SK-N-SH (cell line): ENCODE measurements around the gene EVC. TPM values are rescaled to one million over a fixed set of nuclear protein-coding genes. Genes with fewer than 3 reads are reported as not detected.

Experiments used
- CTCF ChIA-PET: fragments of 300-600, 350-600 bp; formaldehyde crosslinking; extraction: SDS; loops from one replicate; lab custom pipeline; 2021; lab: Yijun Ruan, JAX
- POLR2A ChIA-PET: fragments of 350-600 bp; sonication (Branson Sonifier 250); formaldehyde crosslinking; extraction: SDS; loops from one replicate; lab custom pipeline; 2020; ENCODE audit warnings: antibody characterized with exemption, inconsistent platforms; lab: Yijun Ruan, JAX
- DNase-seq: peaks from one replicate; pipeline ENCODE4 v3.0.0; 2012
- H2AFZ ChIP-seq: fragments of 200-600 bp; sonication (generic); 2 replicates; pipeline ENCODE4 v1.8.1; 2016; ENCODE audit warnings: antibody characterized with exemption, mild to moderate bottlenecking, low read depth
- H3F3A ChIP-seq: fragments of 200-600 bp; sonication (generic); replicated peaks from 2 replicates; pipeline ENCODE3; 2016; ENCODE audit warnings: antibody characterized with exemption, mild to moderate bottlenecking; ENCODE audit not compliant: insufficient read depth
- H3K27ac ChIP-seq, 2 experiments: fragments of 200-500 bp in 1 of 2; fragments of 200-600 bp in 1 of 2; sonication (Bioruptor generic) in 1 of 2; sonication (generic), shearing (Covaris generic) in 1 of 2; 2 replicates each; pipeline versions ENCODE4 v1.5.1 to v1.6.1; 2014 to 2016; ENCODE audit warnings: low read depth in 2 of 2, inconsistent platforms in 1 of 2, low read length in 1 of 2, mild to moderate bottlenecking in 1 of 2, mixed read lengths in 1 of 2
- H3K27me3 ChIP-seq: fragments of 200-600 bp; sonication (generic), shearing (Covaris generic); 2 replicates; pipeline ENCODE4 v1.6.1; 2016; ENCODE audit warnings: mixed run types; ENCODE audit not compliant: insufficient read depth
- H3K36me3 ChIP-seq, 2 experiments: fragments of 200-500 bp in 1 of 2; fragments of 200-600 bp in 1 of 2; sonication (Bioruptor generic) in 1 of 2; sonication (generic) in 1 of 2; replicated peaks in 1 of 2; 2 replicates each; pipeline versions ENCODE3 to v1.5.1; 2014 to 2016; ENCODE audit warnings: low read length in 1 of 2, mild to moderate bottlenecking in 1 of 2; ENCODE audit not compliant: insufficient read depth in 2 of 2, control insufficient read depth in 1 of 2
- H3K4me1 ChIP-seq, 2 experiments: fragments of 200-500 bp in 1 of 2; fragments of 200-600 bp in 1 of 2; sonication (Bioruptor generic) in 1 of 2; sonication (generic), shearing (Covaris generic) in 1 of 2; 2 replicates each; pipeline versions ENCODE4 v1.5.1 to v1.6.1; 2014 to 2016; ENCODE audit warnings: low read depth in 1 of 2, low read length in 1 of 2, mixed run types in 1 of 2; ENCODE audit not compliant: insufficient read depth in 2 of 2, control insufficient read depth in 1 of 2
- H3K4me2 ChIP-seq: fragments of 200-600 bp; sonication (generic), shearing (Covaris generic); 2 replicates; pipeline ENCODE4 v1.6.1; 2017; ENCODE audit warnings: mixed run types
- H3K4me3 ChIP-seq, 2 experiments: fragments of 200-500 bp in 1 of 2; fragments of 200-600 bp in 1 of 2; sonication (Bioruptor generic) in 1 of 2; sonication (generic), shearing (Covaris generic) in 1 of 2; 2 replicates each; pipeline versions ENCODE4 v1.5.1 to v1.8.1; 2014 to 2016; ENCODE audit warnings: low read depth in 2 of 2, inconsistent platforms in 1 of 2, low read length in 1 of 2, mild to moderate bottlenecking in 1 of 2, mixed read lengths in 1 of 2, moderate library complexity in 1 of 2
- H3K79me2 ChIP-seq: fragments of 200-600 bp; sonication (generic); 2 replicates; pipeline ENCODE4 v1.8.1; 2017; ENCODE audit warnings: mild to moderate bottlenecking; ENCODE audit not compliant: insufficient read depth
- H3K9ac ChIP-seq: fragments of 200-600 bp; sonication (generic); 2 replicates; pipeline ENCODE4 v1.6.1; 2017; ENCODE audit warnings: mixed run types
- H3K9me2 ChIP-seq: fragments of 200-600 bp; sonication (generic); 2 replicates; pipeline ENCODE4 v1.6.1; 2017; ENCODE audit warnings: mixed run types
- H3K9me3 ChIP-seq: fragments of 200-600 bp; sonication (generic); 2 replicates; pipeline ENCODE4 v1.6.1; 2017; ENCODE audit warnings: mixed run types, mild to moderate bottlenecking, moderate library complexity
- H4K20me1 ChIP-seq: fragments of 200-600 bp; sonication (generic); 2 replicates; pipeline ENCODE4 v1.6.1; 2017; ENCODE audit warnings: mild to moderate bottlenecking, mixed run types; ENCODE audit not compliant: insufficient read depth
- CTCF ChIP-seq: fragments of 200-600 bp; sonication (generic); IDR thresholded peaks from 2 replicates; pipeline ENCODE4 v1.6.1; 2017; ENCODE audit warnings: antibody characterized with exemption, mild to moderate bottlenecking, moderate library complexity
- EP300 ChIP-seq, 2 experiments: IDR thresholded peaks; 2 replicates each; pipeline versions ENCODE4 v1.4.0 to v1.6.1; 2012; ENCODE audit warnings: borderline replicate concordance in 1 of 2, low read depth in 1 of 2, low read length in 1 of 2
- EZH2phosphoT487 ChIP-seq: fragments of 200-600 bp; sonication (generic); IDR thresholded peaks from 2 replicates; pipeline ENCODE4 v1.6.1; 2017; ENCODE audit warnings: low read depth, mixed run types, mild to moderate bottlenecking, antibody characterized with exemption, moderate library complexity, borderline replicate concordance
- FOSL2 ChIP-seq: IDR thresholded peaks from 2 replicates; pipeline ENCODE4 v1.4.0; 2012; ENCODE audit warnings: low read depth, mild to moderate bottlenecking, moderate library complexity, borderline replicate concordance
- FOXJ3 ChIP-seq: sonication (generic); formaldehyde crosslinking; IDR thresholded peaks from 2 replicates; pipeline ENCODE4 v1.5.1; 2020; ENCODE audit warnings: mild to moderate bottlenecking, missing genetic modification reagents
- FOXM1 ChIP-seq: IDR thresholded peaks from 2 replicates; pipeline ENCODE4 v1.4.0; 2012; ENCODE audit warnings: low read depth, mild to moderate bottlenecking
- JUND ChIP-seq: IDR thresholded peaks from 2 replicates; pipeline ENCODE4 v1.4.0; 2012
- MAX ChIP-seq: IDR thresholded peaks from 2 replicates; pipeline ENCODE4 v1.4.0; 2012; ENCODE audit warnings: low read depth
- NRF1 ChIP-seq: IDR thresholded peaks from 2 replicates; pipeline ENCODE4 v1.6.1; 2012; ENCODE audit warnings: low read depth, mild to moderate bottlenecking, low read length
- RAD21 ChIP-seq: IDR thresholded peaks from 2 replicates; pipeline ENCODE4 v1.6.1; 2012; ENCODE audit warnings: mild to moderate bottlenecking, low read length
- RCOR1 ChIP-seq: fragments of 150-350 bp; IDR thresholded peaks from 2 replicates; pipeline ENCODE4 v1.6.1; 2017; ENCODE audit warnings: antibody characterized with exemption, low read length
- RXRA ChIP-seq: IDR thresholded peaks from 2 replicates; pipeline ENCODE4 v1.4.0; 2012; ENCODE audit warnings: low read depth, mild to moderate bottlenecking, borderline replicate concordance
- SIN3A ChIP-seq: IDR thresholded peaks from 2 replicates; pipeline ENCODE4 v1.6.1; 2012; ENCODE audit warnings: low read depth, mild to moderate bottlenecking, low read length, moderate library complexity, borderline replicate concordance
- TCF12 ChIP-seq: IDR thresholded peaks from 2 replicates; pipeline ENCODE4 v1.4.0; 2012
- TEAD4 ChIP-seq: IDR thresholded peaks from 2 replicates; pipeline ENCODE4 v1.4.0; 2012; ENCODE audit warnings: mild to moderate bottlenecking, borderline replicate concordance; ENCODE audit not compliant: insufficient read depth
- USF1 ChIP-seq: IDR thresholded peaks from 2 replicates; pipeline ENCODE4 v1.4.0; 2012; ENCODE audit warnings: low read depth, borderline replicate concordance
- USF2 ChIP-seq: fragments of 150-350 bp; IDR thresholded peaks from 2 replicates; pipeline ENCODE4 v1.6.1; 2017; ENCODE audit warnings: antibody characterized with exemption, low read length, low read depth, borderline replicate concordance
- WGBS: methylation state at CpG from one replicate; pipeline ENCODE4 v1.1.6; 2017; ENCODE audit warnings: low lambda C conversion rate; 5-methylcytosine and 5-hydroxymethylcytosine counted together
- polyA plus RNA-seq, 3 experiments: library from polyadenylated mRNA; depleted of rRNA; stranded (reverse); fragments of >200 nt; gene quantifications; 2 replicates each; pipeline ENCODE4 v1.2.3, GENCODE V29; 2012
- TF ChIP-seq, protein P1 (sequence below): fragments of 150-350 bp; IDR thresholded peaks from 2 replicates; pipeline ENCODE4 v1.6.1; 2016; ENCODE audit warnings: mild to moderate bottlenecking, low read depth, low read length

EVC gene
- polyA plus RNA-seq, 1 of the 3 experiments (the other 2 are of a cell fraction): 3.8 TPM

- no peak for DNase-seq
- Histone ChIP-seq H3K36me3 (peaks cover 13 to 21% of the 10 kb centered on the region in 2 experiments), H3F3A (peaks cover 13% of the 10 kb centered on the region), H3K9me3 (no peaks in the 10 kb centered on the region), H3K9me2 (no peaks in the 10 kb centered on the region), H3K4me2 (no peak overlapping the region), H3K79me2 (no peaks in the 10 kb centered on the region), H3K27me3 (no peaks in the 10 kb centered on the region), H3K4me3 (no peak overlapping the region), H2AFZ (no peak overlapping the region), H3K27ac (peak overlapping the region in 1 of 2 experiments; percentile 72; a peak in 2 of 4 replicates), H3K9ac (peak overlapping the region; percentile 37; the same call in 1 of the 2 replicates), H4K20me1 (no peaks in the 10 kb centered on the region), H3K4me1 (peaks cover 0 to 7% of the 10 kb centered on the region in 2 experiments; a peak in 2 of 4 replicates)
- 95% methylated on average over 10 of the region's 10 CpGs for WGBS
- TF ChIP-seq USF1 (no peak), CTCF (no peak), EP300 (IDR thresholded peaks at IDR 0.05; ENCODE audit: borderline replicate concordance in 1 of 2, low read depth in 1 of 2, low read length in 1 of 2) (no peak), NRF1 (no peak), FOXM1 (no peak)
- TF ChIP-seq, protein P1, sequence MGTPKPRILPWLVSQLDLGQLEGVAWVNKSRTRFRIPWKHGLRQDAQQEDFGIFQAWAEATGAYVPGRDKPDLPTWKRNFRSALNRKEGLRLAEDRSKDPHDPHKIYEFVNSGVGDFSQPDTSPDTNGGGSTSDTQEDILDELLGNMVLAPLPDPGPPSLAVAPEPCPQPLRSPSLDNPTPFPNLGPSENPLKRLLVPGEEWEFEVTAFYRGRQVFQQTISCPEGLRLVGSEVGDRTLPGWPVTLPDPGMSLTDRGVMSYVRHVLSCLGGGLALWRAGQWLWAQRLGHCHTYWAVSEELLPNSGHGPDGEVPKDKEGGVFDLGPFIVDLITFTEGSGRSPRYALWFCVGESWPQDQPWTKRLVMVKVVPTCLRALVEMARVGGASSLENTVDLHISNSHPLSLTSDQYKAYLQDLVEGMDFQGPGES: no peak
- CTCF ChIA-PET: no interaction called here
- POLR2A ChIA-PET: no interaction called here
These were observed 47.0 kb downstream of the EVC start for GRCh38 chr4:5757954-5758353.

DNA sequence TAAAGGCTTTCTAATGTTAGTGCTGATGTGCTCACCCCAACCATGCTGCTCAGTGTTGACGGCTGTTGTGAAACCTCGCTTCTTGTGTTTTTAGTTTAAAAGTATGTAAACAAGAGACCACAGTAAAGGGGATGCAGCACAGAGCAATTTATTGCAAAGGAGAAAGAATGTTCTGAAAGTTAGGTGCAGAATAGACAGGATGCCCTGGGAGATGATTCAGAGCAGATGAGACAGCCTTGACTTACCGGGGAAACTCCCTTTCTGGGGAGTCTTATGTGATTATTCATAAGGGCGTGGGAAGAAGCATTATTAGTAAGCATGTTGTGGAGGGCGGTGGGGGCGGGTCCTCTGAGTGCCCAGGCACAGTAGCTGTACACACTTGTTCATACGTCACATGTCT is 47.7 kb downstream of the EVC start:
- CTCF ChIA-PET: no interaction called here
- 29% methylated on average over 7 of the region's 7 CpGs for WGBS
- Histone ChIP-seq H3K27me3 (no peaks in the 10 kb centered on the region), H3K9me3 (no peaks in the 10 kb centered on the region), H3K36me3 (peaks cover 13 to 21% of the 10 kb centered on the region in 2 experiments), H3K9ac (peak overlapping the region; percentile 37; the same call in 1 of the 2 replicates), H4K20me1 (no peaks in the 10 kb centered on the region), H3K4me2 (peak overlapping the region; percentile 17; the same call in 1 of the 2 replicates), H3K9me2 (no peaks in the 10 kb centered on the region), H3F3A (peaks cover 13% of the 10 kb centered on the region), H2AFZ (no peak overlapping the region), H3K4me3 (no peak overlapping the region), H3K4me1 (peaks cover 0 to 7% of the 10 kb centered on the region in 2 experiments; a peak in 2 of 4 replicates), H3K79me2 (no peaks in the 10 kb centered on the region), H3K27ac (peak overlapping the region in 1 of 2 experiments; percentile 72; a peak in 2 of 4 replicates)
- POLR2A ChIA-PET: no interaction called here
- DNase-seq: no peak
- no peak for TF ChIP-seq USF2
- peak; percentile 16; the same call in 1 of the 2 replicates for TF ChIP-seq MAX
- peak; percentile 60 for TF ChIP-seq TCF12
- TF ChIP-seq RAD21: no peak
- peak; percentile 80 for TF ChIP-seq JUND
- TF ChIP-seq EZH2phosphoT487: no peak
- no peak for TF ChIP-seq RCOR1
- no peak for TF ChIP-seq RXRA
- no peak for TF ChIP-seq USF1
- TF ChIP-seq FOSL2: peak; percentile 93
- TF ChIP-seq CTCF: no peak
- no peak for TF ChIP-seq SIN3A
- TF ChIP-seq FOXJ3 (CRISPR knock-in tag): no peak
- no peak for TF ChIP-seq EP300 (IDR thresholded peaks at IDR 0.05; ENCODE audit: borderline replicate concordance in 1 of 2, low read depth in 1 of 2, low read length in 1 of 2)
- 0 out of 2 replicates have a peak, but pooled peaks have one; percentile 57 for TF ChIP-seq TEAD4
